ENCODE results near the gene TAAR8.
"Not testable (repeated sequence)": the region's sequence is repeated elsewhere in the genome, so short reads cannot be mapped to it uniquely, and the experiment has no call there.

TAAR8 gene

DNA sequence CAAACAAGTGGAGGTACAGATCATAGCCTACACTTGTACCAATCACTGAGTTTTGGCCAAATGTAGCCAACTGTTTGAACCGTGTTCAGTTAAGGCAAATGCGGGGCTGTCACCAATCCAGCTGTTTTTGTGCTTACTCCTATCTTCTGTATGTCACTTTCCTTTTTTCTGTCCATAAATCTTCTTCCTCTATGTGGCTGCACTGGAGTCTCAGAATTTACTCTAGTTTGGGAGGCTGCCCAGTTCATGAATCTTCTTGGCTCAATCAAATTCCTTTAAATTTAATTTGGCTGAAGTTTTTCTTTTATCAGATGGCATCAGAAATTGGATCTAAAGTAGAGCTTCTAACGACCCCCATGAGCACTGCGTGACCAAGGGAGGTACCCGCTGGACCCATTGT, 27.8 kb upstream of the TAAR8 start:
- no peaks in the 10 kb centered on the region for H3K27me3 ChIP-seq (ENCODE audit: insufficient read depth, poor library complexity, severe bottlenecking)
- TF ChIP-seq, protein P1, sequence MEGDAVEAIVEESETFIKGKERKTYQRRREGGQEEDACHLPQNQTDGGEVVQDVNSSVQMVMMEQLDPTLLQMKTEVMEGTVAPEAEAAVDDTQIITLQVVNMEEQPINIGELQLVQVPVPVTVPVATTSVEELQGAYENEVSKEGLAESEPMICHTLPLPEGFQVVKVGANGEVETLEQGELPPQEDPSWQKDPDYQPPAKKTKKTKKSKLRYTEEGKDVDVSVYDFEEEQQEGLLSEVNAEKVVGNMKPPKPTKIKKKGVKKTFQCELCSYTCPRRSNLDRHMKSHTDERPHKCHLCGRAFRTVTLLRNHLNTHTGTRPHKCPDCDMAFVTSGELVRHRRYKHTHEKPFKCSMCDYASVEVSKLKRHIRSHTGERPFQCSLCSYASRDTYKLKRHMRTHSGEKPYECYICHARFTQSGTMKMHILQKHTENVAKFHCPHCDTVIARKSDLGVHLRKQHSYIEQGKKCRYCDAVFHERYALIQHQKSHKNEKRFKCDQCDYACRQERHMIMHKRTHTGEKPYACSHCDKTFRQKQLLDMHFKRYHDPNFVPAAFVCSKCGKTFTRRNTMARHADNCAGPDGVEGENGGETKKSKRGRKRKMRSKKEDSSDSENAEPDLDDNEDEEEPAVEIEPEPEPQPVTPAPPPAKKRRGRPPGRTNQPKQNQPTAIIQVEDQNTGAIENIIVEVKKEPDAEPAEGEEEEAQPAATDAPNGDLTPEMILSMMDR (IDR thresholded peaks at IDR 0.05; ENCODE audit: poor library complexity, severe bottlenecking) = no peak
- DNase-seq (ENCODE audit: low spot score) (no peak), ATAC-seq (ENCODE audit: low read depth) (no peak)
- no peaks in the 10 kb centered on the region for H3K9me3 ChIP-seq (ENCODE audit: severe bottlenecking)
- no peak overlapping the region for H3K27ac ChIP-seq (ENCODE audit: poor library complexity, severe bottlenecking)
- H3K36me3 ChIP-seq (ENCODE audit: low read depth) = no peaks in the 10 kb centered on the region
- no peak overlapping the region for H3K4me3 ChIP-seq (ENCODE audit: severe bottlenecking)
- peaks cover 20% of the 10 kb centered on the region for H3K4me1 ChIP-seq (ENCODE audit: insufficient read depth, poor library complexity, severe bottlenecking)

DNA sequence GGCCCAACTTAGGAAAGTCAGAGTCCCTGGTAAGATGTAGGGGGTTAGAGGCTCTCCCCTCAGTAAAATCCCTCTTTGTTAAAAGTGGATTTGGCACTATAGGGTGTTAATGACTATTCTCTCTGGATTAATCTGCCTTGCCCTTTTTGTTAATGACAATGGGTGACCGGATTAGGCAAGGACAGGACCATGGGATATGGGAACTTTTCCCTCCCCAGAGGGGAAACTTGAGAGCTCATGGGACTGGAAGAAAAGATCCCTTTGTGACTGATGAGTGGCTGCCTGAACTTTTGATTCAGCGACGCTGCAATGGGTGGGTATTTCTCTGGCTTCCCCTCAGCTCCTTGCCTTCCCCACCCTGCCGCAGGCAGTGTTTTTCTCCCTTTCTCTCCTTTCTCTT, 26.6 kb upstream of the TAAR8 start:
- DNase-seq (ENCODE audit: low spot score) = no peak
- ATAC-seq (ENCODE audit: low read depth) = no peak
- H3K27me3 ChIP-seq (ENCODE audit: insufficient read depth, poor library complexity, severe bottlenecking) = no peaks in the 10 kb centered on the region

DNA sequence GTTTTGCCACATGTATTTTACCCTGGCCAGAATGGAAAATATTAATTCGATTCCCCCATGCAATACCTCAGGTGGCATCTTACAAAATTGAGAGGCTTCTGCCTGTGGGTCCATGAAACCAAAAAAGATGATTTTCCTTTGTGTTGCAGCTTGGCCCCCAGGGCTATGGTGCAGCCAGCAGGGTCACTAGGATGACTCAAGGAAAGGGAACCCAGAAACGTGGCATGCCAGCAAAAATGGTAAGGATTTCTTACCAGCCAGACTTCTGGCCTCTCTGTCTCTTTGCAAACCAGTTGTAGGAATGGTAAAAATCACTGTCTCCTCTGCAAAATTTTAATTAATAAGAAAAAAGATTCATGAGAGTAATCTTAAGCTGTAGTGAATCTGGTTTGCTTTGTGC, 26.0 kb upstream of the TAAR8 start:
- TF ChIP-seq, protein P1 (IDR thresholded peaks at IDR 0.05; ENCODE audit: poor library complexity, severe bottlenecking) = no peak
- Histone ChIP-seq H3K4me3 (ENCODE audit: severe bottlenecking) (no peak overlapping the region), H3K27me3 (ENCODE audit: insufficient read depth, poor library complexity, severe bottlenecking) (no peaks in the 10 kb centered on the region), H3K27ac (ENCODE audit: poor library complexity, severe bottlenecking) (no peak overlapping the region), H3K9me3 (ENCODE audit: severe bottlenecking) (no peaks in the 10 kb centered on the region), H3K36me3 (ENCODE audit: low read depth) (no peaks in the 10 kb centered on the region), H3K4me1 (ENCODE audit: insufficient read depth, poor library complexity, severe bottlenecking) (peaks cover 11% of the 10 kb centered on the region)
- DNase-seq (ENCODE audit: low spot score) (no peak), ATAC-seq (ENCODE audit: low read depth) (no peak)

More for the DNA sequence above, 26.6 kb upstream of the TAAR8 start:
- Histone ChIP-seq H3K4me3 (ENCODE audit: severe bottlenecking) (no peak overlapping the region), H3K27ac (ENCODE audit: poor library complexity, severe bottlenecking) (no peak overlapping the region), H3K36me3 (ENCODE audit: low read depth) (no peaks in the 10 kb centered on the region), H3K4me1 (ENCODE audit: insufficient read depth, poor library complexity, severe bottlenecking) (peaks cover 16% of the 10 kb centered on the region), H3K9me3 (ENCODE audit: severe bottlenecking) (no peaks in the 10 kb centered on the region)
- TF ChIP-seq, protein P1 (IDR thresholded peaks at IDR 0.05; ENCODE audit: poor library complexity, severe bottlenecking) = no peak

DNA sequence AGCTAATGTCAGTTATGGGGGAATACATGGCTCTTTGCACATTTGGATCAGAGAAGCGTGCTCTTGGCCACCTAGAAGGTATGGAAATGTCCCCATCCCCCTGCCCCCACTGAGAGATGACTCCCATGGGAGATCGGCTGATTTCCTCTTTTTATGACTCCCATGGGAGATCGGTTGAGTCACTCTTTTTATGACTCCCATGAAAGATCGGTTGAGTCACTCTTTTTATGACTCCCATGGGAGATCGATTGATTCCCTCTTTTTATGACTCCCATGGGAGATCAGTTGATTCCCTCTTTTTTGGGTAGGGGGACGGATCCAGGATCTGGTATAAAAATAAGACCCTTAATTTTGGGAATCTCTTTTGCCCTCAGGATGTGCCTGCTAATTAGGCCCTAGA, 24.7 kb upstream of the TAAR8 start:
- H3K4me3 ChIP-seq (ENCODE audit: severe bottlenecking) = no peak overlapping the region
- H3K4me1 ChIP-seq (ENCODE audit: insufficient read depth, poor library complexity, severe bottlenecking) = peaks cover 6% of the 10 kb centered on the region
- ATAC-seq (ENCODE audit: low read depth) = peak; percentile 70
- TF ChIP-seq, protein P1 (IDR thresholded peaks at IDR 0.05; ENCODE audit: poor library complexity, severe bottlenecking) = no peak
- DNase-seq (ENCODE audit: low spot score) = no peak
- H3K27ac ChIP-seq (ENCODE audit: poor library complexity, severe bottlenecking) = no peak overlapping the region
- H3K36me3 ChIP-seq (ENCODE audit: low read depth) = no peaks in the 10 kb centered on the region
- H3K27me3 ChIP-seq (ENCODE audit: insufficient read depth, poor library complexity, severe bottlenecking) = no peaks in the 10 kb centered on the region
- no peaks in the 10 kb centered on the region for H3K9me3 ChIP-seq (ENCODE audit: severe bottlenecking)

DNA sequence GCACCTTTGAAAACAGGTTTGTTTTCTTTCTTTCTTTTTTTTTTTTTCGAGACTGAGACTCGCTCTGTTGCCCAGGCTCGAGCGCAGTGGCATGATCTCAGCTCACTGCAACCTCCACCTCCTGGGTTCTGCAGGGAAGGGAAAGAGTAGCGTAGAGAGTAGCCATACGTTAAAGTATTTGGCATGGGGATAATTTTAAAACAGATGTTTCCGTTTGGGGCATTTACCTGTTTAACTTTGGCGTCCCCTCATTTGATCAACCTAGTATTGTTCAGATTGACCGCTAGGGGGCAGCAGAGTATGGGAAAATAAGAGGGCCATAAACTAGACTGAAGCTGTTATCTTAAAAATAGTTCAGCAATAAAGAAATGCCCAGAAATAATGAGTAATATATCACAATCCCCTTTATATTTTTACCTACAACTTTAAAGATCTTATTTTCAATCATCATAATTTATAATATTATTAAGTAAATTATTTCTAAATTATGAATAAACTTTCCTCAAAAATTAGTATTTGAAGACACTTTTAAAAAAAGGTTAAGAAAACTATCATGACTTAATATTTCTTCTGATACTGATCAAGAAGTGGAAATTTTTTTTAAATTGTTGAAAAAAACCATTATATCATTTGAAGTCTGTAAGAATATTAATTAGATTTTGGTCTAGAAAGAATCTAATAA, 22.0 kb upstream of the TAAR8 start:
- DNase-seq (ENCODE audit: low spot score) = no peak
- Histone ChIP-seq H3K27me3 (ENCODE audit: insufficient read depth, poor library complexity, severe bottlenecking) (no peaks in the 10 kb centered on the region), H3K4me1 (ENCODE audit: insufficient read depth, poor library complexity, severe bottlenecking) (peaks cover 6% of the 10 kb centered on the region), H3K9me3 (ENCODE audit: severe bottlenecking) (no peaks in the 10 kb centered on the region), H3K36me3 (ENCODE audit: low read depth) (no peaks in the 10 kb centered on the region), H3K4me3 (ENCODE audit: severe bottlenecking) (peak overlapping the region; percentile 15), H3K27ac (ENCODE audit: poor library complexity, severe bottlenecking) (no peak overlapping the region)
- ATAC-seq (ENCODE audit: low read depth) = peak; percentile 83
- TF ChIP-seq, protein P1 (IDR thresholded peaks at IDR 0.05; ENCODE audit: poor library complexity, severe bottlenecking) = peak; percentile 91

DNA sequence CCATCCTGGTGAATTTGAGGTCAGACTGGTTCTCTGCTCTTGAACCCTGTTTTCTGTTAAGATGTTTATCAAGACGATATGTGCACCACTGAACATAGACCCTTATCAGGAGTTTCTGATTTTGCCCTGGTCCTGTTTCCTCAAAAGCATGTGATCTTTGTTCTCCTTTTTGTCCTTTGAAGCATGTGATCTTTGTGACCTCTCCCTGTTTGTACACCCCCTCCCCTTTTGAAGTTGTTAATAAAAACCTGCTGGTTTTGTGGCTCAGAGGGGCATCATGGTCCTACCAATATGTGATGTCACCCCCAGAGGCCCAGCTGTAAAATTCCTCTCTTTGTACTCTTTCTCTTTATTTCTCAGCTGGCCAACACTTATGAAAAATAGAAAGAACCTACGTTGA, 17.9 kb upstream of the TAAR8 start:
- H3K4me1 ChIP-seq (ENCODE audit: insufficient read depth, poor library complexity, severe bottlenecking); H3K36me3 ChIP-seq (ENCODE audit: low read depth); H3K27ac ChIP-seq (ENCODE audit: poor library complexity, severe bottlenecking); ATAC-seq (ENCODE audit: low read depth); H3K9me3 ChIP-seq (ENCODE audit: severe bottlenecking); DNase-seq (ENCODE audit: low spot score); H3K4me3 ChIP-seq (ENCODE audit: severe bottlenecking): not testable (repeated sequence)
- H3K27me3 ChIP-seq (ENCODE audit: insufficient read depth, poor library complexity, severe bottlenecking) = peaks cover 11% of the 10 kb centered on the region
